ENCODE data around the gene ZCCHC14. TPM values are rescaled to one million over a fixed set of nuclear protein-coding genes. Genes with fewer than 3 reads are reported as not detected.

Gene ZCCHC14
- total and polyA plus RNA-seq, 2 of the 13 experiments (the other 11 are each of a cell fraction or from before 2014, with no cell fraction given) = 12.4 to 12.5 TPM

GRCh38 chr16:87471278-87472141, 21.3 kb downstream of the ZCCHC14 start (continued):
- TF ChIP-seq, protein P1, sequence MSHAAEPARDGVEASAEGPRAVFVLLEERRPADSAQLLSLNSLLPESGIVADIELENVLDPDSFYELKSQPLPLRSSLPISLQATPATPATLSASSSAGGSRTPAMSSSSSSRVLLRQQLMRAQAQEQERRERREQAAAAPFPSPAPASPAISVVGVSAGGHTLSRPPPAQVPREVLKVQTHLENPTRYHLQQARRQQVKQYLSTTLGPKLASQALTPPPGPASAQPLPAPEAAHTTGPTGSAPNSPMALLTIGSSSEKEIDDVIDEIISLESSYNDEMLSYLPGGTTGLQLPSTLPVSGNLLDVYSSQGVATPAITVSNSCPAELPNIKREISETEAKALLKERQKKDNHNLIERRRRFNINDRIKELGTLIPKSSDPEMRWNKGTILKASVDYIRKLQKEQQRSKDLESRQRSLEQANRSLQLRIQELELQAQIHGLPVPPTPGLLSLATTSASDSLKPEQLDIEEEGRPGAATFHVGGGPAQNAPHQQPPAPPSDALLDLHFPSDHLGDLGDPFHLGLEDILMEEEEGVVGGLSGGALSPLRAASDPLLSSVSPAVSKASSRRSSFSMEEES (CRISPR knock-in tag; IDR thresholded peaks at IDR 0.05) = no peak
- TF ChIP-seq SP1 (IDR thresholded peaks at IDR 0.05) (no peak), SP1 (CRISPR knock-in tag; IDR thresholded peaks at IDR 0.05) (no peak), HIVEP1 (CRISPR knock-in tag; IDR thresholded peaks at IDR 0.05) (0 out of 2 replicates have a peak, but pooled peaks have one; percentile 13), ZFP90 (CRISPR knock-in tag; IDR thresholded peaks at IDR 0.05; ENCODE audit: borderline replicate concordance) (no peak), THAP9 (CRISPR knock-in tag; IDR thresholded peaks at IDR 0.05; ENCODE audit: borderline replicate concordance) (peak; percentile 44; the same call in 1 of the 2 replicates), ZNF883 (CRISPR knock-in tag; IDR thresholded peaks at IDR 0.05; ENCODE audit: not compliant biosample characterization) (no peak), MAZ (IDR thresholded peaks at IDR 0.05; ENCODE audit: borderline replicate concordance, low read depth, low read length) (peak; percentile 29; the same call in 1 of the 2 replicates), MAZ (CRISPR knock-in tag; IDR thresholded peaks at IDR 0.05; ENCODE audit: low read depth) (no peak; the same call in 1 of the 2 replicates), FOXC1 (CRISPR knock-in tag; IDR thresholded peaks at IDR 0.05; ENCODE audit: borderline replicate concordance) (no peak), ZBTB7B (CRISPR knock-in tag; IDR thresholded peaks at IDR 0.05) (peak; percentile 69; the same call in 1 of the 2 replicates), ARID4A (CRISPR knock-in tag; IDR thresholded peaks at IDR 0.05; ENCODE audit: borderline replicate concordance) (peak; percentile 61; the same call in 1 of the 2 replicates)
- TF ChIP-seq, protein P2, sequence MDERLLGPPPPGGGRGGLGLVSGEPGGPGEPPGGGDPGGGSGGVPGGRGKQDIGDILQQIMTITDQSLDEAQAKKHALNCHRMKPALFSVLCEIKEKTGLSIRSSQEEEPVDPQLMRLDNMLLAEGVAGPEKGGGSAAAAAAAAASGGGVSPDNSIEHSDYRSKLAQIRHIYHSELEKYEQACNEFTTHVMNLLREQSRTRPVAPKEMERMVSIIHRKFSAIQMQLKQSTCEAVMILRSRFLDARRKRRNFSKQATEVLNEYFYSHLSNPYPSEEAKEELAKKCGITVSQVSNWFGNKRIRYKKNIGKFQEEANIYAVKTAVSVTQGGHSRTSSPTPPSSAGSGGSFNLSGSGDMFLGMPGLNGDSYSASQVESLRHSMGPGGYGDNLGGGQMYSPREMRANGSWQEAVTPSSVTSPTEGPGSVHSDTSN (CRISPR knock-in tag; IDR thresholded peaks at IDR 0.05) = no peak

All from HepG2 (cell line).